CD4-positive, alpha-beta memory T cell (primary cell): ENCODE results near the gene GTF2H4. TPM values are rescaled to one million over a fixed set of nuclear protein-coding genes. Genes with fewer than 3 reads are reported as not detected.

ENCODE experiments used
- CTCF ChIA-PET: fragments of 350-600 bp; sonication (Branson Sonifier 250); formaldehyde crosslinking; loops from one replicate; lab custom pipeline; 2021; ENCODE audit warnings: inconsistent platforms; ENCODE audit not compliant: partially characterized antibody; lab: Charles Lee
- POLR2A ChIA-PET: fragments of 350-600 bp; sonication (Branson Sonifier 250); formaldehyde crosslinking; loops from one replicate; lab custom pipeline; 2021; ENCODE audit not compliant: partially characterized antibody; lab: Charles Lee
- DNase-seq, 5 donors: peaks; one replicate each; pipeline versions ENCODE4 v3.0.0 to v3.0.0-alpha.2; 2020 to 2022; ENCODE audit warnings: mixed read lengths in 1 of 5
- H3K27ac ChIP-seq: one replicate; pipeline ENCODE4 v1.7.0; 2013; ENCODE audit warnings: low read depth, low read length
- H3K27me3 ChIP-seq: 2 replicates; pipeline ENCODE4 v1.7.0; 2013; ENCODE audit warnings: mild to moderate bottlenecking, low read length, moderate library complexity; ENCODE audit not compliant: insufficient read depth
- H3K36me3 ChIP-seq: 2 replicates; pipeline ENCODE4 v1.7.0; 2013; ENCODE audit warnings: mild to moderate bottlenecking, low read length, moderate library complexity; ENCODE audit not compliant: insufficient read depth
- H3K4me1 ChIP-seq: 2 replicates; pipeline ENCODE4 v1.7.0; 2013; ENCODE audit warnings: mild to moderate bottlenecking, low read length, moderate library complexity; ENCODE audit not compliant: insufficient read depth
- H3K4me3 ChIP-seq, 2 donors: one replicate each; pipeline ENCODE4 v1.7.0; 2013; ENCODE audit warnings: low read length in 2 of 2, mild to moderate bottlenecking in 1 of 2
- H3K9me3 ChIP-seq, 2 donors: one replicate each; pipeline ENCODE4 v1.7.0; 2013; ENCODE audit warnings: low read length in 2 of 2, control low read depth in 1 of 2; ENCODE audit not compliant: control insufficient read depth in 1 of 2
- H3K27ac Mint-ChIP-seq, 7 donors: one replicate each; pipeline ENCODE4 v1.8.0; 2020 to 2021; ENCODE audit warnings: mixed read lengths in 7 of 7, mild to moderate bottlenecking in 6 of 7, inconsistent platforms in 3 of 7, moderate library complexity in 3 of 7
- H3K27me3 Mint-ChIP-seq, 2 donors: one replicate each; pipeline ENCODE4 v1.8.0; 2020 to 2021; ENCODE audit warnings: mixed read lengths in 2 of 2
- H3K36me3 Mint-ChIP-seq, 2 donors: one replicate each; pipeline ENCODE4 v1.8.0; 2020 to 2021; ENCODE audit warnings: mixed read lengths in 2 of 2, inconsistent platforms in 1 of 2, mild to moderate bottlenecking in 1 of 2
- H3K4me1 Mint-ChIP-seq, 4 donors: one replicate each; pipeline ENCODE4 v1.8.0; 2020 to 2021; ENCODE audit warnings: mixed read lengths in 4 of 4, mild to moderate bottlenecking in 1 of 4
- H3K4me3 Mint-ChIP-seq, 8 donors: one replicate each; pipeline ENCODE4 v1.8.0; 2020 to 2021; ENCODE audit warnings: mixed read lengths in 8 of 8, mild to moderate bottlenecking in 7 of 8, moderate library complexity in 6 of 8, inconsistent platforms in 3 of 8
- H3K9me3 Mint-ChIP-seq, 8 donors: one replicate each; pipeline ENCODE4 v1.8.0; 2020 to 2021; ENCODE audit warnings: mixed read lengths in 8 of 8, mild to moderate bottlenecking in 5 of 8, inconsistent platforms in 3 of 8, moderate library complexity in 1 of 8
- intact Hi-C: fragments of 100-400 bp; cut with micrococcal nuclease; formaldehyde crosslinking; loops from one replicate; pipeline ENCODE4 v1.15.1; 2023
- polyA plus RNA-seq, 2 donors: library from polyadenylated mRNA; unstranded; fragments of 300-500 nt; fragmentation: Illumina TruSeq; gene quantifications; one replicate each; pipeline ENCODE4 v1.2.3, GENCODE V29; 2021
- total RNA-seq, 2 experiments: library from RNA; stranded (reverse); gene quantifications; one replicate each; pipeline ENCODE4 v1.2.3, GENCODE V29; 2021

Gene GTF2H4
- total and polyA plus RNA-seq, 4 experiments from 2014 or later, result 3.7 to 39.7 (median 23.0) TPM

DNA sequence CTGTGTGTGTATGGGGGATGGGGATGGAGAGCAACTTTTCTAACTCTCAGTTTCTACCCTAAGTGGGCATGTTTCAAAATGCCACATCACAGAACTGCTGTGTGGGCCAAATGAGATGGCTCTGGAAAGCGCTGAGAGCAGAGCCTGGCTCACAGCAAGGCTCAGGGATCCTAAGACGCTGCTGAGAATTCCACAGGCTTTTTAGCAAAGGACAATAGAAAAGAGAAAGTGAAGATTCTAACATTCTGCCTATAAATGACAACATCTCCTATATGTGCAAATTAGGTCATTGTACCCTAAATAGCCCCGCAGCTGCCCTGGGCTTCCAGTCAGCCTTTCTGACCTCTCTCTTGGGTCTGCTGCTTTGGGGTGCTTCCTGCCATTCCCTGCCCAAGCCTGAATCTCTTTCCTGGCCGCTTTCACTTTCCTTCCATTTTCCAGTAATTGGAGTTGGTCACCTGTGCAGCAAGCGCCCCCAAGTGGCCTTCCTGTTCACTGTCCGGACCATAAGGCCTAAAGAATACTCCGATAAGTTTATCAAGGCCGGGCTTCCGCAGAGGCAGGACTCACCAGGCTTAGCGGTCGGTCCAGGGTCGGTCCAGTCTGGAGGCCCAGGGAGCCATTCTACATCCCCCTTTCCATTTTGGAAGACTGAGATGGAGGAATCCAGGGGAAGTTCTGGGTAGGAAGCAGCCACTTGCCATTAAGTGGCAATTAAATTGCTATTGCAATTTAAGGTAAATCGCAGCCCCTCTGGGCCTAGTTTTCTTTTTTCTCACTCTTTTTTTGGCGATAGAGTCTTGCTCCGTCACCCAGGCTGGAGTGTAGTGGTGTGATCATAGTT lies 30.4 kb upstream of the GTF2H4 start:
- intact Hi-C loops, result loop anchor here (1.0 to 5.0 kb wide), 7 partner anchors 49 to 395 kb away; partner anchors contain the start of gene IER3
- Mint-ChIP-seq H3K27ac (peak overlapping the region in 6 of 7 donors; percentile 21 to 91 (median 72)), H3K4me1 (peaks cover 7 to 27% (median 11%) of the 10 kb centered on the region in 4 donors), H3K36me3 (no peaks in the 10 kb centered on the region), H3K4me3 (peak overlapping the region; percentile 61 to 91 (median 82)), H3K27me3 (no peaks in the 10 kb centered on the region), H3K9me3 (peaks cover 0 to 4% (median 0%) of the 10 kb centered on the region in 8 donors)
- ChIA-PET POLR2A (interaction anchor here (0.5 to 3.9 kb wide), 7 partner anchors 36 to 199 kb away, joined by 3 to 35 read pairs (median 4); partner anchors contain the start of gene VARS2), CTCF (interaction anchor here (0.7 to 12.0 kb wide), 30 partner anchors 10 to 336 kb away, joined by 3 to 262 read pairs (median 3); no protein-coding TSS in a partner anchor)
- no peaks in the 10 kb centered on the region for H3K9me3 ChIP-seq
- peak overlapping the region; percentile 40 to 43 for H3K4me3 ChIP-seq
- no peaks in the 10 kb centered on the region for H3K36me3 ChIP-seq
- peaks cover 10% of the 10 kb centered on the region for H3K4me1 ChIP-seq
- H3K27ac ChIP-seq, result no peak overlapping the region
- H3K27me3 ChIP-seq, result no peaks in the 10 kb centered on the region
- peak; percentile 62 to 71 (median 68) for DNase-seq

DNA sequence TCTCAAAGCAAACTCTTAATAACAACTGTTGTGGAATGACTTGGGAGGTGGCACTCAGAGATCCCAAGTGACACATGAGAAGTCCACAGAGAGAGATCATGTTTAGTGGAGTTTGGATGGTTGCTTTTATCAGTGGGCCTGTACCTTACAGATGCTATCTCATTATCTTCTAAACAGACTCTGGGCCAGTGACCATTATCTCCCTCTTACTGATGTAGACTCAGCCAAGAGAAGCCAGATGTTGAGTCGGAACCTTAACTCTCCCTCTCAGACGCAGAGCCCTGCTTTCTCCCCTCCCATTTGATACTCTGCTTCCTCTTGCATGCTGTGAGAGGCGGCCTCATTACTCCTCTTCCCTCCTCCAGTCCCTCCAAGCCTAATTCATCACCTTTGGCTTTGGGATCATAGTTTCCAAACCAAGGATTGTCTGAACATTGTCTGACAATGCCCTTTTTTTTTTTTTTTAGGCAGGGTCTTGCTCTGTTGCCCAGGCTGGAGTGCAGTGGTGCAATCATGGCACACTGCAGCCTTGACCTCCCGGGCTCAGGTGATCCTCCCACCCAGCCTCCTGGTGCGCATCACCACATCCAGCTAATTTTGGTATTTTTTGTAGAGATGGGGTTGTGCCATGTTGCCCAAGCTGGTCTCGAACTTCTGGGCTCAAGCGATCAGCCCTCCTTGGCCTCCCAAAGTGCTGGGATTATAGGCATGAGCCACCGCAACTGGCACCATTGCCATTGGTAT lies 28.2 kb upstream of the GTF2H4 start:
- POLR2A ChIA-PET, result interaction anchor here (3.9 kb wide), 1 partner anchor 50 kb away, joined by 35 read pairs; no protein-coding TSS in a partner anchor
- H3K27ac Mint-ChIP-seq, result peak overlapping the region in 3 of 7 donors; percentile 2 to 91 (median 64)

DNA sequence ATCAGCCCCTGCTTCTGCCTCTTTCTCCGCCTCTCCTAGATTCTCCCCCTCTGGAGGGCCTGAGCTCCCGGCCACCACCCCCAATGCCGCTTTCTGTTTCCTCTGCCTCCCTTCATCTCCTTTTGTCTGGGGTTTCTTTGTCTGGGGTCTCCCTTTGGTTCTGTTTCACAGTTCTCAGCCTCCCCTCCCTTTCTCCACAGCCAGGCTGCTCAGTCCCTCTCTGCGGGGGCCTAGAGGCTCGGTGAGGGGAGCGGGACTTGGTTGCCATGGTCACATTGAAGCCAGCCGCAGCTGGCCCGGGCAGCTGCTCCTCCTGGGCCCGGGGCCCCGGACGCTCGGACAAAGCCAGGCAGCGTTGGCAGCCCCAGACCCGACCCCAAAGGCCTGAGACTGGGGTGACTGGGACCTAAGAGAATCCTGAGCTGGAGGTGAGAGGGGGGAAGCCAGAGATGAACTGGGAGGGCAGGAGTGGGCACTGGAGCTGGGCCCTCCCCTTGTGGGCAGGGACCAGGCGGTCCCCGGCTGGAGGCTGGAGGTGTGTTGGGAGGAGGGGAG lies 27.2 kb upstream of the GTF2H4 start:
- Mint-ChIP-seq H3K36me3 (no peaks in the 10 kb centered on the region), H3K27ac (peak overlapping the region in 4 of 7 donors; percentile 16 to 62 (median 33)), H3K27me3 (no peaks in the 10 kb centered on the region), H3K9me3 (no peaks in the 10 kb centered on the region), H3K4me1 (peaks cover 20 to 49% (median 29%) of the 10 kb centered on the region in 4 donors), H3K4me3 (no peak overlapping the region)
- no peaks in the 10 kb centered on the region for H3K27me3 ChIP-seq
- POLR2A ChIA-PET, result interaction anchor here (0.7 kb wide), 1 partner anchor 317 kb away, joined by 3 read pairs; no protein-coding TSS in a partner anchor
- peaks cover 32% of the 10 kb centered on the region for H3K4me1 ChIP-seq
- no peaks in the 10 kb centered on the region for H3K9me3 ChIP-seq
- intact Hi-C loops, result no loop called here
- CTCF ChIA-PET, result interaction anchor here (0.7 to 12.0 kb wide), 4 partner anchors 25 to 202 kb away, joined by 3 to 262 read pairs (median 4); no protein-coding TSS in a partner anchor
- no peak overlapping the region for H3K27ac ChIP-seq
- no peaks in the 10 kb centered on the region for H3K36me3 ChIP-seq
- DNase-seq, result no peak
- H3K4me3 ChIP-seq, result no peak overlapping the region

More for the DNA sequence above, 28.2 kb upstream of the GTF2H4 start:
- H3K4me3 Mint-ChIP-seq, result no peak overlapping the region
- intact Hi-C loops, result loop anchor here (5.0 kb wide), 1 partner anchor 338 kb away; no protein-coding TSS in a partner anchor
- Histone ChIP-seq H3K27me3 (no peaks in the 10 kb centered on the region), H3K4me1 (peaks cover 23% of the 10 kb centered on the region), H3K9me3 (no peaks in the 10 kb centered on the region), H3K4me3 (no peak overlapping the region), H3K27ac (no peak overlapping the region), H3K36me3 (no peaks in the 10 kb centered on the region)
- no peaks in the 10 kb centered on the region for H3K36me3 Mint-ChIP-seq
- no peaks in the 10 kb centered on the region for H3K27me3 Mint-ChIP-seq
- CTCF ChIA-PET, result interaction anchor here (1.1 to 12.0 kb wide), 7 partner anchors 12 to 201 kb away, joined by 3 to 262 read pairs (median 3); no protein-coding TSS in a partner anchor
- H3K4me1 Mint-ChIP-seq, result peaks cover 12 to 40% (median 21%) of the 10 kb centered on the region in 4 donors
- no peaks in the 10 kb centered on the region for H3K9me3 Mint-ChIP-seq
- DNase-seq, result no peak

DNA sequence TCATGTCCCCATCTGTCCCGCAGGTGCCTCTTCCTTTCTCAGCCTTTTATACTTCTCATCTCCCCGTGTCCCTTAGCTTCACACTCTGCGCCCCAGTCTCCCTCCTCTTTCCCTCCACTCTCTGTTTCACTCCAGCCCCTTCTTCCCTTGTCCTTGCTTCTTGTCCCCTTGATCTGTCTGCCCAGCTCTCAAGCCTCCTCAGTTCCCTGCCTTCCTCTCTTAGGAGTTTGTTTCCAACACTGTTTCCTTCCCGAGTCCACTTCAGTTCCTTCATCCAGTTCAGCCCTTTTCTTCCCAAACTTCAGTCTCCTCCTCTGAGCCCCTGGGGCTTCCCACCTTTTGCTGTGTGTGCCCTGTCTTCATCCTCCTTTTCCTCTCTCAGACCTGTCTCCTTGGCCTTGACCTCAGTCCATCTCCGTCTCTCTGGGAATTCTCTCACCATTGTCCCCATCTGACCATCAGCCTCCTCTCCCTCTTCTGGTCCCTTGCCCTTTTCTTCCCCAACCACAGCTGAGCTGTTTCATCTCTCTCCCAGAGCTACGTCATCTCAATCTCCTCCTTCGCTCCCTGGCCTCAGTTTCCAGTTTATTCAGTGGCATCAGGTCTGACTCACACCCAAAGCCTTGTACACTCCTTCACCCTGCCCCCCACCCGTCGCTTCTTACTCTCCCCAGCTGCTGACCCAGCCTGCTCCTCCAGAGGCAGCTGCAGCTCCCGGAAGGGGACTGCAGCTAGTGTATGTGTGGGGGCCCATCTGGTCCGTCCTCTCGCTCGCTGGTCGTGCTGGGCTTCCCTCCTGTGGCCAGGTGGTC lies 26.4 kb upstream of the GTF2H4 start:
- H3K4me3 Mint-ChIP-seq, result peak overlapping the region in 4 of 8 donors; percentile 7 to 58 (median 42)
- Histone ChIP-seq H3K27me3 (no peaks in the 10 kb centered on the region), H3K27ac (no peak overlapping the region), H3K36me3 (no peaks in the 10 kb centered on the region), H3K9me3 (no peaks in the 10 kb centered on the region), H3K4me3 (no peak overlapping the region), H3K4me1 (peaks cover 41% of the 10 kb centered on the region)
- POLR2A ChIA-PET, result interaction anchor here (1.0 to 3.9 kb wide), 3 partner anchors 32 to 164 kb away, joined by 3 to 13 read pairs (median 4); partner anchors contain the start of genes MDC1 and VARS2
- H3K27ac Mint-ChIP-seq, result peak overlapping the region in 5 of 7 donors; percentile 38 to 88 (median 69)
- intact Hi-C loops, result no loop called here
- no peaks in the 10 kb centered on the region for H3K27me3 Mint-ChIP-seq
- CTCF ChIA-PET, result interaction anchor here (1.1 to 12.0 kb wide), 6 partner anchors 26 to 284 kb away, joined by 3 to 262 read pairs (median 4); partner anchors contain the start of gene IER3
- no peaks in the 10 kb centered on the region for H3K9me3 Mint-ChIP-seq
- H3K36me3 Mint-ChIP-seq, result no peaks in the 10 kb centered on the region
- H3K4me1 Mint-ChIP-seq, result peaks cover 25 to 54% (median 35%) of the 10 kb centered on the region in 4 donors
- DNase-seq, result no peak

DNA sequence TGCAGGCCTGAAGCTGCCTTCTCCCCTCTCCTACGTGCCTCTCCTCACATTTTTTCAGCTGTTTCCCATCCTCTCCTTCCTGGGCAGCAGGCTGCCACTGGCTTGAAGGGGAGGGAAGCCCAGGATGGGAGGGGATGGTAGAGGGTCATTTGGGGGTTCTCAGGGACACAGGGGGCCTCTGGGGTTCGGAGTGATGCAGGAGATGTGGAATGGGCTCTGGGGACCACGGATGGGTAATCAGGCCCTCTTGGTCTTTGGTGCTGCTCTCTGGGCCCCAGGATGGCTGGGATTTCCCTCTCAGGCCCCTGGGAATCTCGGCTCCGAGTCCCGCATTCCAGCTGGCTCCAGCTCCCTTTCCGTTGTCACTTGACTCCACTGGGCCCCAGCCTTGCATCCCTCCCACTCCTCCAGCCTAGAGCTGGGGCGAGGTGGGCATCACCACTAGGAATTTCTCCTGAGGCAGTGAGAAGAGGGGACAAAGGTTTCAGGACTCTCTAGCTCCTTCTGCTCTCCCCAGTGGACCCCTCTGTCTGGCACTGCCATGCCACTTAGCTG lies 25.7 kb upstream of the GTF2H4 start:
- Mint-ChIP-seq H3K27ac (peak overlapping the region in 1 of 7 donors; percentile 60), H3K4me3 (peak overlapping the region in 1 of 8 donors; percentile 5), H3K9me3 (no peaks in the 10 kb centered on the region), H3K4me1 (peaks cover 24 to 55% (median 34%) of the 10 kb centered on the region in 4 donors), H3K27me3 (no peaks in the 10 kb centered on the region), H3K36me3 (no peaks in the 10 kb centered on the region)
- H3K27ac ChIP-seq, result no peak overlapping the region
- intact Hi-C loops, result no loop called here
- CTCF ChIA-PET, result interaction anchor here (0.8 to 12.0 kb wide), 6 partner anchors 15 to 285 kb away, joined by 3 to 262 read pairs (median 4); partner anchors contain the start of gene IER3
- no peaks in the 10 kb centered on the region for H3K36me3 ChIP-seq
- no peak for DNase-seq
- POLR2A ChIA-PET, result interaction anchor here (0.6 to 3.9 kb wide), 5 partner anchors 32 to 165 kb away, joined by 3 to 13 read pairs (median 3); partner anchors contain the start of genes MDC1 and VARS2
- H3K27me3 ChIP-seq, result no peaks in the 10 kb centered on the region
- H3K9me3 ChIP-seq, result no peaks in the 10 kb centered on the region
- H3K4me3 ChIP-seq, result no peak overlapping the region
- H3K4me1 ChIP-seq, result peaks cover 38% of the 10 kb centered on the region
